GM19025 (cell line): ENCODE results near the gene XPR1.
A peak's percentile ranks its signal among the peaks of the same experiment; 100 is the strongest.

Source experiments
- ATAC-seq: cut with Tn5 transposase; IDR thresholded peaks from one replicate; pipeline ENCODE4 v1.9.1; 2021; ENCODE audit warnings: mild to moderate bottlenecking, low read depth, moderate library complexity; ENCODE audit not compliant: unreplicated experiment

XPR1 gene

DNA sequence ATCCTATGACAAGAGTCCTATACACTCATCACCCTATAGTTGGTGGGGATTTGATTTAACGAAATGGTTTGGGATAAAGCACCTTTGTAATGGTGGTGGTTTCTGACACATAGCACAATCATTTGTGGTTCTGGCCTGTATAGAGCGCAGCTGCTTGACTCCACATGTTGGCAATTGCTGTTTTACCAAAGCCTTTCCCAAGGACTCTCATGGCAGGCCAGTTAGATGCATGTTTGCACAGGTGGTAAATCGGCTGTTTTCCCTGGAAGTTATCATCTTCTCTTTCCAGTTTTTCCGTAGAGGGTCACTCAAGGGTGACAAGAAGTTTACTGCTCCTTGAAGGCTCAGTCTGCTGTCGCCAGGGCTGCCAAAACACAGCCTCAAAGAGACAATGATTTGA is 17.1 kb upstream of the XPR1 start:
- no peak for ATAC-seq

DNA sequence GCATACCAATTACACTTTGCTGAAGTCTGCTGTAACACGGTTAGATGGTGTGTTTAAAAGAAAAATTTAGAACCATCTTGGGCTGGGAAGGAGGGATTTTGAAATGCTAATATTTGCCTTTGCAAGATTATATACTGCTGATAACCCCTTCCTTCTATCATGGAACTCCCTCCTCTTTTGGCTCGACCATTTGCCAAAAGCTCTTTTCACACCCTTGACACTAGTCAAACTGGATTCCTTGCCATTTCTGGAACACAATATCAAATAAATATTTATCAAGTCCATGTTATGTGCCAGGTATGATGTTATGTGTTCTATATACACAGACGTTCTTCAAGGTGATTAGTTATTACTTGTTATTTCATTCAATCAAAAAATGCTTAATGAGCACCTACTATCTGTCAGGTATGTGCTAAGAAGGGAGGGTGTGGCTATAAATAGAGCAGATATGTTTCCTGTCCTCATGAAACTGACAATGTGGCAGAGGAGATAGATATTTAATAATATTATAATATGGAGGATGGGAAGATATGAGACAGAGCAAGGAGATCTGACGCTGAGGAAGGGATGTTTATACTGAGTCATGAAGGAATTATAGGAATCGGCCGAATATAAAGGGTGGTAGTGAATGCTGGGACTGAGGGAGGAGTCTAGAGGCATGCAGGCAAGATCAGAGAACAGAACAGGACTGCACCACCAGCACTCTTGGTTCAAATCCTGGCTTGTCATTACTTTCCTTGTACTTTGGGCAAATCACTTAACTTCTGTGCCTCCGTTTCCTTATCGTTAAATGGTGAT is 16.1 kb upstream of the XPR1 start:
- ATAC-seq: no peak

DNA sequence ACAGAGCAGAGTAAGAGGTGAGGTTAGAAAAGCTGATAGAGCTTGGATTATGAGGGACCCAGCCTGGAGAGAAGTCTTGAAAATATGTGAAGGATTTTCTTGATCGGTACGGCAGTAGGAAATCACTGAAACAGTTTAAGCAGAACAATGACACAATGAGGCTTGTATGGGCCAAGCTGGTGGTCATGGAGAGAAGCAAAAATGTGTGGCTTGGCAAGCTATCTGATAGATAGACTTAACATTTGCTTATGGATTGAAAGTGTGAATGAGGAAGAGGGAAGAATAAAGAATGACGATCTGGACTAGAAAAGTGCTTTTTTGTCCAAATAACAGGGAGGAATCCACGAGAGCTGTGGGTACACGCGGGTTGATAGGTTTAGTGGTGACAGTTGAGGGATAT is 15.4 kb upstream of the XPR1 start:
- ATAC-seq: no peak

DNA sequence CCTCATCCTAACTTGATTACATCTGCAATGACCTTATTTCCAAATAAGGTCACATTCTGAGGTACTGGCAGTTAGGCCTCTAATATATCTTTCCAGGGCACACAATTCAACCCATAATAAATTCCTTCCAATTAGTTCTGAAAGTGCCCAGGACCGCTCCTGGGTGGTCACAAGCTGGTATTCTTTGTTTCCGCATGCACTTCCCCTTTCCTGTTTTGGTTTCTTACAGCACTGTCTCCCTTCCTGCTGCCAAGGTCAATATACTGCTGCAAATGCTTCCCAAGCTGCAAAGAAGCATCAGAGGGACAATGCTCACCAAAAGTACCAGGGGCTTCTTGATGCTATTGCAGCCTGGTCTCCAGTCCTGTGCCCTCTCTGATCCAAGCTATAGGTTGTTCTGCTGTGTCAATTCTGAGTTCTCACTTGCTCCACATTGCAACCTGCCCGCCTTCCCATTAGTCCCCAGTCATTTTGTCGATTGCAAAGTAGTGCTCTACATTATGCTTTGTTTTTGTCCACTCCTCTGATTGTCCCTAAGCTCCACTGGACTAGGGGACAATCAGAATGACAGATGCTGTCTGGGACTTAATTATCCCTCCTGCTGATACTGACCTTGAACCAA is 13.9 kb upstream of the XPR1 start:
- ATAC-seq: no peak

DNA sequence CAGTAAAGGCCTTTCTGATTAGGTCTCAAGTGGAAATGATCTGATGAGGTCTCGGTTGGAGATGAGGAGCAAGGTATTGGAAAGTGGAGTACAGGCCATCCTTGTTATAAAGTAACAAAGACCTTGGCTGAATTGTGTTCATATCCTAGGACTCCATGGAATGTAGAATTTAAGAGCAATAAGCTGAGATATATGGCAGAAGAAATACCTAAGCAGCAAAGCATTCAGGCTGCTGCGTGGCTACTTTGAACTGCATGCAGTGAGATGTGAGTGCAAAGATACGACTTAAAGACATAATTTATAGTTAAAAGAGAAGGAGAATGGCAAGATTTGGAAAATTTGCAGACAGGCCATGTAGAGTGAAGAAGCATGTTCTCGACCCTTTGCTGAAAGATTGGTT is 11.2 kb upstream of the XPR1 start:
- no peak for ATAC-seq

GRCh38 chr1:180622658-180623508 is 8.9 kb upstream of the XPR1 start:
- ATAC-seq: no peak

GRCh38 chr1:180623579-180624347 is 8.1 kb upstream of the XPR1 start:
- no peak for ATAC-seq

GRCh38 chr1:180626711-180627110 is 5.1 kb upstream of the XPR1 start:
- ATAC-seq: no peak

DNA sequence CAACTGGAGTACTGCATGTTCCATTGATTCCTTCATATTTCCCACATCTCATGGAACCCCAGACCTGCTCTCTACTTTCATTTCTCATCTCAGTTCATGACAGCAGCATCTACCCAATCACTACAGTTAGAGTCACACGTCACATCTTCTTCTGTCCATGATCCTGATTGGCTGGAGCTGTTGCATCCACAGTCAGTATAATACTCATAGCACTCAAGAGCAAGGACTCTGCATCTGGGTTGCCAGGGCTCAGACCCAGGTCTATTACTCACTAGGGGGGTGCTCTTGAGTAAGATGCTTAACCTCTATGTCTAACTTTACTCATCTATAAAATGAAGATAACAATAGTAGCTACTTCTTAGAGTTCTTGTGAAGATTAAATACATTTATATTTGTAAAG is 4.4 kb upstream of the XPR1 start:
- no peak for ATAC-seq

DNA sequence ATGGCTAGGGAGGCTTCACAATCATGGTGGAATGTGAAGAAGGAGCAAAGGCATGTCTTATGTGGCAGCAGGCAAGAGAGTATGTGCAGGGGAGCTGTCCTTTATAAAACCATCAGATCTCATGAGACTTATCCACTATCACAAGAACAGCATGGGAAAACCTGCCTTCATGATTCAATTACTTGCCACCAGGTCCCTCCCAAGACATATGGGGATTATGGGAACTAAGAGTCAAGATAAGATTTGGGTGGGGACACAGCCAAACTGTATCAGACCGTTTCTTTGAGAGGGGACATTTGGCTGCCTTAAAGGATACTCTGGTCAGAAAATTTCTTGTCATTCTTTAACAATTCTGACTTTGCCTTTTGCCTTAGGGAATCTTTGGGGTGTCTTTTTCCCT is 3.2 kb upstream of the XPR1 start:
- ATAC-seq: no peak

- ATAC-seq: no peak
These were observed 1.2 kb upstream of the XPR1 start for GRCh38 chr1:180630408-180631193.

GRCh38 chr1:180631194-180631765 is 542 bp upstream of the XPR1 start:
- ATAC-seq: no peak

GRCh38 chr1:180632326-180633056 is 669 bp downstream of the XPR1 start:
- ATAC-seq: peak; percentile 37

GRCh38 chr1:180633057-180634056 is 1.5 kb downstream of the XPR1 start:
- no peak for ATAC-seq

- ATAC-seq: no peak
These were observed 4.3 kb downstream of the XPR1 start for GRCh38 chr1:180636138-180636537.

- no peak for ATAC-seq
These were observed 8.0 kb downstream of the XPR1 start for GRCh38 chr1:180639871-180640270.

DNA sequence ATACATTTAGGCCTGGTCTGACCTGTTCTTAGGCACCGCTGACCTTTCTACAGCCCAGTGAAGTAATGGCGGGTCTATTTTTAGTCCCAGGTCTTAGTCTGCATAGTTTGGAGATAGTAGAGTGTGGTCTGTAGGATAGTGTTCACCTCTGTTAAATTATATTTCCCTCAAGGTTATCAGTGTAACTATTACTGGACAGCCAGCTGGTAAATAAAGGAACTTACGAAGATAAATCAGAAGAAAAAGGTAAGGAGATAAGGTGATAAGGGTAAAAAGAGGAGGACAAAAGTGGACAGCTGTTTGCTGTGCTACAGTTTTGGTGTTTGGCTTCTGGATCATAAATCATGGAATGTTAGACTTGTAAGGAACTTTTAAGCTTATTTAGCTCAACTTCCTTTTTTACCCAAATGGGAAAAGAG is 8.7 kb downstream of the XPR1 start:
- no peak for ATAC-seq

- ATAC-seq: no peak
These were observed 9.8 kb downstream of the XPR1 start for GRCh38 chr1:180641662-180642061.
